Lung (tissue), 5 donors: ENCODE results near the gene CISD2. TPM values are rescaled to one million over a fixed set of nuclear protein-coding genes. Genes with fewer than 3 reads are reported as not detected.

Experiments
- polyA plus RNA-seq, 2 donors: library from polyadenylated mRNA; stranded (reverse); fragments of 200-250 nt; gene quantifications; one replicate each; pipeline ENCODE4 v1.2.1, GENCODE V29; 2013
- small RNA-seq: library from RNA; depleted of rRNA; stranded (forward); fragments of <200 nt; gene quantifications from one replicate; pipeline ENCODE3, GENCODE V24; 2014; ENCODE audit warnings: low replicate concordance
- total RNA-seq, 2 donors: library from RNA; depleted of rRNA in 1 of 2; stranded (reverse); fragments of >200 nt in 1 of 2; gene quantifications; one replicate each; pipeline ENCODE4 v1.2.1, GENCODE V29; 2014 to 2021
- donor health status: Bipolar disorder and iron deficiency.
- donor health status: healthy.
- donor health status: DM: yes; HTN: yes; CAD: no.

CISD2 gene
- total and polyA plus RNA-seq, 4 donors = 18.7 to 29.8 (median 25.2) TPM

Small RNA genes within 50 kb of the gene (small RNA-seq; reads per million reads assigned to genes)
- gene RNU7-151P = not detected

Other genes with a start within 250 kb of the CISD2 start
- 100 to 1,000 TPM in 1 of 2 donors, 10 to 100 TPM in 1; 39.5 to 100 TPM for gene MANBA, start 108.0 kb upstream of the CISD2 start, total RNA-seq
- 10 to 100 TPM; 19.9 to 24.8 TPM for gene MANBA, start 108.0 kb upstream of the CISD2 start, polyA plus RNA-seq
- gene UBE2D3, start 41.4 kb upstream of the CISD2 start, total RNA-seq = 100 to 1,000 TPM; 252 to 373 TPM
- 100 to 1,000 TPM; 165 to 293 TPM for gene UBE2D3, start 41.4 kb upstream of the CISD2 start, polyA plus RNA-seq
- gene SLC9B1, start 150.7 kb downstream of the CISD2 start, total RNA-seq = 1 to 10 TPM in 1 of 2 donors, under 1 TPM in 1; 0.49 to 4.6 TPM
- gene SLC9B1, start 150.7 kb downstream of the CISD2 start, polyA plus RNA-seq = under 1 TPM; 0.12 to 0.22 TPM
- gene SLC9B2, start 207.8 kb downstream of the CISD2 start, total RNA-seq = 1 to 10 TPM; 5.6 to 8.6 TPM
- gene SLC9B2, start 207.8 kb downstream of the CISD2 start, polyA plus RNA-seq = 1 to 10 TPM; 3.1 to 6.4 TPM
- gene BDH2, start 230.8 kb downstream of the CISD2 start, total RNA-seq = 10 to 100 TPM; 33.3 to 99.2 TPM
- gene BDH2, start 230.8 kb downstream of the CISD2 start, polyA plus RNA-seq = 10 to 100 TPM; 30.9 to 75.5 TPM